NCI-H1417 (cell line): ENCODE data around the gene SRPK2.
A peak's percentile ranks its signal among the peaks of the same experiment; 100 is the strongest.

Experiments
- DNase-seq, 3 experiments: peaks; one replicate each; lab custom pipeline; 2025; lab: John Stamatoyannopoulos, UW

SRPK2 gene

DNA sequence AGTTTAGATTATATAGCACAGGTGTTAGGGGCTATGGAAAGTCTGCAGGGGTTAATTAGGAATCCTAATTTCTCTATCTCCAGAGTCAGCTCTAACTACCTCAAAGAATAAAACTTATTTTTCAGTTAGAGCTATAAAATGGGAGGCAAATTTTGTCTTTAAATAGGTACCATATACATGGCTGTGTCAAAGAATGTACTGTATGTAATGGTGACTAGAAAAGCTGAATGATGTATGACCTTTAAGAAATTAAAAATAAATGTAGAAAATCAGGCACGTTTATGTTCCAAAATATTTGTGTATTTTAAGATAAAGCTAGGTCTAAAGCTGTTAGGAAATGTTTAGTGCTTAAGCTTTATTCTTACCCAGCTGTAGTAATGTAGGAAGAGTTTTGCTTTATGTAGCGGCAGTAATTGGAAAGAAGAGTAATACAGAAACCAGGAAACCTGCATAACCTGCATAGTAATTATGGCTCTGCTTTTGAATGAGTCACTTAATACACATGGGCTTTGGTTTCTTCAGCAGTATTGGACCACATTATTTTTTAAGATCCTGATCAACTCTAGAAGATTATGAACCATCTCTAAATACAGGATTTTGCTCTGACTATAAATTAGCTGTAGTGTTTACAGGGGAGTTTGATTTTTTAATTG, 289.7 kb downstream of the SRPK2 start:
- DNase-seq, result peak in 2 of 3 experiments; percentile 11 to 58

DNA sequence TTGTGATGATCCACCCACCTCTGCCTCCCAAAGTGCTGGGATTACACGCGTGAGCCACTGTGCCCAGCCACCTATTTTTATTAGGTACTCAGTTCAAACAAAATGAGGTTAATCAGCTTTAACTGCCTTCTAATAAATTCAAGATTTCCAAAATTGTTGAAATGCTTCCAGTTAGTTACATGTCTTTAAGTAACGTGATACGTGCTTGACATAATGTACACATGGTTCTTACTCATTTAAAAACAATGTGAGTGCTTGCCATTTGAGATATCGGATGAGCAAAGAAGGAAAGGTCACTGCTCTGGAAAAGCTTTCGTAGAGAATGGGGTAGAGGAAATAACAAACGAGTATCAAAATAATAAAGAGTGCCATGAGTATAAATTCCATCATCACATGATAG, 291.1 kb downstream of the SRPK2 start:
- no peak for DNase-seq

DNA sequence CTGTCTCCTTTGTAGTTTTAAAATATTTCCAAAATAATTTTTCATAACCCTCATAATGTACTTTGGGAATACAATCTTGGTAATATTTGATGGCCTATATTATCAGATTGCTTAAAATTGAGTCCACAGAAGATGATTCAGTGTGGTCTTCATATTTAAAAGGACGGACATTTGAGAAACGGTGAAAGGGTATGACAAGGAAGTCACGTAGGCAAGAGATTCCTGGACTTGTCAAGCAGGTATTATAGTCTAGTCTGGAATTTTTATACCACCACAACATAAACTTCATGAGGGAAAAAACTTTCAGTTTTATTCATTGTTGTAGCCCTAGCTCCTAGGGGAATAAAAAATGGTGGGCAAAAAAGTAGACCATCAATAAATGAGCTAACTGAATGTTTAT, 292.4 kb downstream of the SRPK2 start:
- no peak for DNase-seq

DNA sequence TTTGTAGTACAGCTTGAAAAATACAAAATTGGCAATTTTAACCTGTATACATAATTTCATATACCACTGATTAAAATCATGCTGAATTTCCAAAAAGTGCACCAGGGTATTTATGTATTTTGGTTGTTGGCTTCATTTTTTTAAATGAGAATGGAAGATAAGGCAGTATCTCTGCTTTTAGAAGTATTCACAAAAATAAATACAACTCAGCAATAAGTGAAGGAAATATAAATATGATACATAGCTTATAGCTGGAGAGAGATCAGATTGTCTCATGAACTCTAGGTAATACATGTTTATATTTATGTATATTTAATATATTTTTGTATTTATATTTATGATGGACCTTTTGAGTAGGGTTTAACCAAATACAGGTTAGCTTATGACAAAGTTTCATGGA, 293.8 kb downstream of the SRPK2 start:
- no peak for DNase-seq

DNA sequence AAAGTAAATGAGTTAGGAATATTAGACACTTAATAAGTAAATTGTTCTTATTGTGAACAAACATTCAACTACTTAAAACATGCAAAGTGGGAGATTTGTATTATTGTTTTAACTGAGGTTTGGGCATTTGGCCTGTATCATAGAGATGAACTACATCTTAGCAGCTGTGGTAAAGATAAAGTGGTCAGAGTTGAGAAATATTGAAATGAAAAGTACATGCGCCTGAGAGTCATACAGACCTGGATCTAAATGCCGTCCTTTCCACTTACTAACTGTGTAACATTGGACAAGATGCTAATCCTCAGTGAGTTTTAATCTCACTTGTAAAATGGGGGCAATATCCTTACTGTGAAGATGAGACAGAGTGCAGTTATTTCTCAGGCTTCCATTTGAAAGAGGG, 300.3 kb downstream of the SRPK2 start:
- DNase-seq, result no peak

DNA sequence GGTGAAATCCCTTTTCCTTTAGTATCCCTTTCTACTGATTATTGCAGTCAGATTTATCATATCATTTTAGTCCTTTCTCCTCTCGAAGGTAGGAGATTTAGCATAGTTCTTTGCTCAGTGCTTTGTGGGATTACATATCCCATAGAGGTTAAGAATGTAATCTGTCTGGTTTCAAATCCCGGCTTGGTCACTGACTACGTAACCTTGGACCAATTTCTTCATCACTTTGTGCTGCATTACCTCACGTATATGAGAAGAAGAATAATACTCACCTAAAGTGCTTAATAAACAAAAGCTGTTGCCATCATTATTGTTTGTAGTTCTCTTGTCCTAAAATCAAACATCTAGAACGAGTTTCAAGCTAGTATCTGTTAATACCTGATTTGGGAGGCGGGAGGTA, 300.7 kb downstream of the SRPK2 start:
- DNase-seq, result no peak

DNA sequence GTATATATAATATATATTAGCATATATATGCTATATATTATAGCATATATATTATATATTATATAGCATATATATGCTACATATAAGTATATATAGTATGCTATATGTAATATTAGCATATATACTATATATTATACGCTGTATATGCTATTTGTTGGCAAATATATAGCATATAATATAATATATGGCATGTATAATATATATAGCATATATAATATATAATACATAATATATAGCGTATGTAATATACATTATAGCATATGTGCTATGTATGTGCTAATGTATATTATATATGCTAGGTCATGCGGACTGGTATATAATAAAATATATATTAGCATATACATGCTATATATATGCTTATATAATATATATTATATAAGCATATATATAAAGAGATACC, 301.9 kb downstream of the SRPK2 start:
- no peak for DNase-seq

DNA sequence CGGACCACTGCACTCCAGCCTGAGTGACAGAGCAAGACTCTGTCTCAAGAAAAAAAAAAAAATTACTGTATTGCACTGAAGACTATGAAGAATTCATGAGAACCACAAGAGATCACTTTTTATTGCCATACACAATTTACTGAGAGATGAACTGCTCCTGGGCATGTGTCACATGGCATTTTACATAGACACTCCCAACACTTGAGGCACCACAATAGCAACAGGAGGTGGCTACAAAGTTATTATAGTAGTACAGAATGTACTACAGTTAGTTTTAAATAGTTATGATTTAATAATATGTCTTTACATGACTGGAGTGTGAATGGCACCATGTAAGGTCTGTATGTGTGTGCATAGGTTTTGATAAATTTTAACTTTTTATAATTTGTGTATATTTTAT, 304.1 kb downstream of the SRPK2 start:
- no peak for DNase-seq

DNA sequence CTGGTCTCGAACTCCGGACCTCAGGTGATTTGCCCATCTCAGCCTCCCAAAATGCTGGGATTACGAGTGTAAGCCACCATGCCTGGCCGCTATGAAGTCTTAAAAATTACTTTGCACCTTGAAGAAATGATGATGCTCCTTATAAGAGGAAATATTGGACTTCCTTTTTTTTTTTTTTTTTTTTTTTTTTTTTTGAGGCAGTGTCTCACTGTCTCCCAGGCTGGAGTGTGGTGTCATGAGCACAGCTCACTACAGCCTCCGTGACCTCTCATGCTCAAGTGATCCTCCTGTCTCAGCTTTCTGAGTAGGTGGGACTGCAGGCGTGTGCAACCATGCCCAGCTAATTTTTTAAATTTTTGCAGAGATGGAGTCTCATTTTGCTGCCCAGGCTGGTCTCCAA, 309.4 kb downstream of the SRPK2 start:
- no peak for DNase-seq

DNA sequence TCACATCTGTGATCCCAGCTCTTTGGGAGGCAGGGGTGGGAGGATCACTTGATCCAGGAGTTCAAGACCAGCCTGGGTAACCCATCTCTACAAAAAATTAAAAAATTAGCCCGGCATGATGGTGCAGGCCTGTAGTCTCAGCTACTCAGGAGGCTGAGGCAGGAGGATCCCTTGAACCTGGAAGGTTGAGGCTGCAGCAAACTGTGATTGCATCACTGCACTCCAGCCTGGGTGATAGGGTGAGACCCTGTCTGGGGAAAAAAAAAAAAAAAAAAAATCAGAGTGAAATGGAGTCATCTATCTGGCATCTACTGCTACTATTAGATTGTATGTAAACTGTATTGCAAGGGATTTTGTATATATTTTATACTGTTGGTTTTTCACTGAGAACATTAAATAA, 315.6 kb downstream of the SRPK2 start:
- no peak for DNase-seq

DNA sequence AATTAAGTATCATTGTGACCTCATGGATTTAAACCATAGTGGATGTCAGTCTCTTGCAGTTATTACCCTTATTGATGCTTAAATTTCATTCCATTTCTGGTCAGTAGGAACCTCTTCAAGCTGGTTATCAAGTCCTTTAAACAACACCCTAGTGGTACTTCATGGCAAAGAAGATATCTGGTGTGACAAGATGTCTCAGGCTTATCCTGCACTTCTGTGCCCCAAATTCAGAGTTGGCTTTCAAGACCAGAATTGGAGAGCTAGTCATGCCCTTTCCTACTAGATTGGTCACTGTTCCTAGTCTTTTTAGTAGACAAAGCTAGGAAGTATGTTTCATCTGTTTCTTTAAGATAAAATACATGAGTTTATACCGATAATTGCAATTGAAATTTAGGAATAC, 319.8 kb downstream of the SRPK2 start:
- no peak for DNase-seq

DNA sequence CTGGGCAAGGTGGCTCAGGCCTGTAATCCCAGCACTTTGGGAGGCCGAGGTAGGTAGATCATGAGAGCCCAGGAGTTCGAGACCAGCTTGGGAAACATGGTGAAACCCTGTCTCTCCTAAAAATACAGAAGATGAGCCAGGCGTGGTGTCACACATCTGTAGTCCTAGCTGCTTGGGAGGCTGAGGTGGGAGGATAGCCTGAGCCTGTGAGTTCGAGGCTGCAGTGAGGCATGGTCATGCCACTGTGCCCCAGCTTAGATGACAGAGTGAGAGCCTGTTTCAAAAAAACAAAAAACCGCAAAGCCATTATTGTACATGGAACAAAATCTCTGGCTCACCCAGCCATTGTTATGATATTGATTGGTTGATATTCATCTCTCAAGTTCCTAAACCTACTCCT, 321.0 kb downstream of the SRPK2 start:
- DNase-seq, result no peak
